ENCODE results near the gene KCNK16. TPM values are rescaled to one million over a fixed set of nuclear protein-coding genes. Genes with fewer than 3 reads are reported as not detected.
A peak's percentile ranks its signal among the peaks of the same experiment; 100 is the strongest.
"Not testable (repeated sequence)": the region's sequence is repeated elsewhere in the genome, so short reads cannot be mapped to it uniquely, and the experiment has no call there.

Gene KCNK16
- polyA plus RNA-seq, 1 donor, result not detected

- peak; percentile 55 for DNase-seq
Observed at GRCh38 chr6:39309942-39310531, 12.5 kb downstream of the KCNK16 start.

GRCh38 chr6:39307462-39307861, 15.0 kb downstream of the KCNK16 start:
- no peak for DNase-seq

GRCh38 chr6:39304951-39305350, 17.6 kb downstream of the KCNK16 start:
- DNase-seq, result no peak

- DNase-seq, result no peak
Observed at GRCh38 chr6:39303425-39304153, 18.9 kb downstream of the KCNK16 start.

- peak; percentile 72 for DNase-seq
Observed at GRCh38 chr6:39302669-39303424, 19.7 kb downstream of the KCNK16 start.

- DNase-seq, result no peak
Observed at GRCh38 chr6:39302011-39302410, 20.5 kb downstream of the KCNK16 start.

- DNase-seq, result no peak
Observed at GRCh38 chr6:39301606-39302005, 20.9 kb downstream of the KCNK16 start.

GRCh38 chr6:39300739-39301138, 21.8 kb downstream of the KCNK16 start:
- no peak for DNase-seq

GRCh38 chr6:39298061-39298460, 24.4 kb downstream of the KCNK16 start:
- DNase-seq, result no peak

- DNase-seq, result no peak
Observed at GRCh38 chr6:39296745-39297640, 25.5 kb downstream of the KCNK16 start.

GRCh38 chr6:39295611-39296011, 26.9 kb downstream of the KCNK16 start:
- no peak for DNase-seq

GRCh38 chr6:39294899-39295298, 27.6 kb downstream of the KCNK16 start:
- DNase-seq, result no peak

- DNase-seq, result no peak
Observed at GRCh38 chr6:39294133-39294532, 28.4 kb downstream of the KCNK16 start.

- no peak for DNase-seq
Observed at GRCh38 chr6:39292637-39293036, 29.9 kb downstream of the KCNK16 start.

- DNase-seq, result no peak
Observed at GRCh38 chr6:39289490-39289889, 33.0 kb downstream of the KCNK16 start.

- no peak for DNase-seq
Observed at GRCh38 chr6:39287601-39288000, 34.9 kb downstream of the KCNK16 start.

GRCh38 chr6:39286596-39286995, 35.9 kb downstream of the KCNK16 start:
- not testable (repeated sequence) for DNase-seq

GRCh38 chr6:39282774-39283173, 39.7 kb downstream of the KCNK16 start:
- no peak for DNase-seq

GRCh38 chr6:39281312-39281980, 41.1 kb downstream of the KCNK16 start:
- no peak for DNase-seq

- DNase-seq, result no peak
Observed at GRCh38 chr6:39280247-39280731, 42.2 kb downstream of the KCNK16 start.

GRCh38 chr6:39279539-39279938, 43.0 kb downstream of the KCNK16 start:
- no peak for DNase-seq

All from left kidney (tissue), 2 donors.